ENCODE measurements around the gene TAOK3.

Gene TAOK3

DNA sequence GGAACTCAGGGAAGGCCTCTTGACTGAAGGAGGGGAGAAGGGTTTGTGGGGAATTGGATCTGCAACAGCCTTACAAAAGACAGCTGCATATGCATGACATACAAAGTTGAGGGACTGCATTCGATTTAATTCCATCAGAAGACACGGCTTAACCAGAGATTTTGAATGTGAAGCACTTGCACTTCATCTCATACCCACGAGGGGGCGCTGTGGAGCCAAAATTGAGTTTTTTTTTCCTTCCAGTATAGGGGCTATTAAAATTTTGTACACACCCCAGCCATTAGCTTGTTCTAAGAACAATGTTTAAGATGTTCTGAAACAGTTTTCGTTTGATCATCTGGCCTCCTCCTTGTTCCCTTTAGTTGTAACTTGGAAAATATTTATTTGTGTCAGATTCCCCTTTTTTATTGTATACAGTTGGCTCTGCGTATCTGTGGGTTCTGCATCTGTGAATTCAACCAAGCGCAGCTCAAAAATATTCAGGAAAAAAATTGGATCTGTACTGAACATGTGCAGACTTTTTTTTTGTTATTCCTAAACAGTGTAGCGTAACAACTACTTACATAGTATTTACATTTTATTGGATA is 5.3 kb upstream of the TAOK3 start:
- FAIRE-seq, result peak; percentile 66
- DNase-seq (ENCODE audit: insufficient read length, low spot score), result peak; percentile 57
- TF ChIP-seq POLR2A (IDR thresholded peaks at IDR 0.05; ENCODE audit: low read depth, low read length), result no peak

DNA sequence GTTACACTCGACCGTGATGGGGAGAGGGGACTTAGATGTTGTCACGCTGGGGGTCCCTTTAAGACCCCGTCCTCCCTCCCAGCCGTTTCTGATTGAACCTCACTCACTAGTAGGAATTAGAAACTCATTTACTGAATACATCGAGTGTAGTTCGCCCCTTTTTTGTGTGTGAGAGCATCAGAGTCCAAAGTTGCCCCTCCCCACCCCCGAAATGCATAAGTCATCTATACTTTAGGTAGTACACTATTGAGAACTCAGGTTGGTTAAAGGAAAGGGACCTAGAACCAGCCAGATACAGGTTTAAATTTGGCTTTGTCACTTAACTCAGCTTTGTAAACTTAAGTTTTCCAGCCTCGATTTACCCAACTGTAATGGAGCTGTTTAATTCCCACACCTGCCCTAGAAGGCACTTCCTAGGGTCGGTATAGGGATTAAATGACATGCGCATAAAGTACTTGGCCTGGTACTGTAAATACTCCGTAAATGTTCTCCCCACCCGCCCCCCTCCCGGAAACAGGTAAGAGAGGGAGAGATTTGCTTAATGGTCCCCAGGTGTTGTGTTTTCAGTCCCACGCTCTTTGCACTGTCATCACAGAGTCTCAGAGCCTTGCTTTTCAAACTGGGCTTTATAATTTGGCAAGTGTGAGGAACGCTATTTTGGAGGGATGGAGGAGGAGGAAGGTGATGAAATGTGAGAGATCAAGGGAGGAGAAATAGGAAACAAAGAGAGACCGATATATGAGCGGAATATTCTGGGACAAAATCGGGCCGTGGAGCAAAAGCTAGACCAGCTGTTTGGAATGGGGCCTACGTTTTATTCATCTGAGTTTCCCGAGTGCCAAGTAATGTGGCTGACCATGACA is 4.5 kb upstream of the TAOK3 start:
- FAIRE-seq, result no peak
- TF ChIP-seq POLR2A (IDR thresholded peaks at IDR 0.05; ENCODE audit: low read depth, low read length), result no peak
- no peak for DNase-seq (ENCODE audit: insufficient read length, low spot score)

DNA sequence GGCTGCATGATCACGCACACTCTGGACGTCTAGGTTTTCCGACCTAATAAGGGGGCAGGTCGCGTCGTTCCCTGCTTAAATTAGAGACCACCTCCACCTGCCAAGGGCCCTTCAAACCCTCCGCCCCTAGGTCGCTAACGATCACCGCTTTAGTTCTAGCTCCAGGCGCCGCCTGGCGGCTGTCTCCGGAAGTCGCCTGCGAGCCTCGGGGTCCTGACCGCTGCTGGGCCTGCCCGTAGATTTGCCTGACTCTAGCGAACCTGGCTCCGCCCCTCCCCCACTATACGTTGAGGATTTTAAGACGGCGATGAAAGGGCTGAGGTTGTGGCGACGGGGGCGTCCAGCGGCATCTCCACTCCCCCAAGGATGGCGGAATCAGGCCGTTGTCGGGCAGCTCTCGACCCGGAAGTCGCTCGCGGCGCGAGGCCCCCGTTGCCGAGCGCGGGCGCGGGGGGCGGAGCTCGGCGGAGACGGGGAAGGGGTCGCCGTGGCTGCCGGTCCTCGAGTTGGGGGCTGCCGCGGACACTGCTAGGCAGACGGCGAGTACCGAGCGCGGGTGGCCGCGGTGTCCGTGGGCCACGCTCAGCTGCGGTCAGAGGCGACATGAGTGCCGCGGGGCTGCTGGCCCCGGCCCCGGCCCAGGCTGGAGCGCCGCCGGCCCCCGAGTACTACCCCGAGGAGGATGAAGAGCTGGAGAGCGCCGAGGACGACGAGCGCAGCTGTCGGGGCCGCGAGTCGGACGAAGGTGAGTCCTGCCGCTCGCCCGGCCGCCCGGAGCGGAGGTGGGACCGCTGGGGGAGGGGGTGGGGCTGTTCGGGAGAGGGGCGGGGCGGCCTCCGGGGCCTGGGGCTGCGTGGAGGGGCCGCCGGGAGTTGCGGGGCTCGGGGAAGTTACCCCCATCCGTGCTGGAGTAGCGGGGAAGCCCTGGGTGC is 3.6 kb upstream of the TAOK3 start, which contains the start of gene SUDS3:
TSS of gene SUDS3 (plus strand) at position 467 of the 932 bp plus-strand sequence. CDS start at position 604, 137 bp downstream.
- DNase-seq (ENCODE audit: insufficient read length, low spot score) (peak; percentile 70), FAIRE-seq (peak; percentile 75)
- TF ChIP-seq POLR2A (IDR thresholded peaks at IDR 0.05; ENCODE audit: low read depth, low read length), result no peak

DNA sequence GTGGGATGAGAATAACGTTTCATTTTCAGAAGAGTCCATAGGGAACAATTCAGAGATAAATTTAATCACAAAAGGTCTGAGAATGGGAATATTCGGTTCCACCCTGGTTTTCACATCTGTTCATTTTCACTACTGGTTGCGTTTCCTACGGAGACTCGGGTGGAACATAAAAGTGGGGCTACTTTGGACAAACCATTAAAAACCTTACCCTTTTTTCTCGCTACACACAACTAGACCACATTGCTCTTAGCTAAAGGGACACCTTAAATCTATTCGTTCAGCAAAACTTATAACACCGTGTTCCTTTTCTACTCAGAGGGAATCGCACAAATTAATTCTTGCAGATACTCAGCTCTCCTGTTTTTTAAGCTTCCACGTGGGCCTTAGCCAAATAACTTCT is 2.6 kb upstream of the TAOK3 start:
- FAIRE-seq (no peak), DNase-seq (ENCODE audit: insufficient read length, low spot score) (no peak)
- no peak for TF ChIP-seq POLR2A (IDR thresholded peaks at IDR 0.05; ENCODE audit: low read depth, low read length)

DNA sequence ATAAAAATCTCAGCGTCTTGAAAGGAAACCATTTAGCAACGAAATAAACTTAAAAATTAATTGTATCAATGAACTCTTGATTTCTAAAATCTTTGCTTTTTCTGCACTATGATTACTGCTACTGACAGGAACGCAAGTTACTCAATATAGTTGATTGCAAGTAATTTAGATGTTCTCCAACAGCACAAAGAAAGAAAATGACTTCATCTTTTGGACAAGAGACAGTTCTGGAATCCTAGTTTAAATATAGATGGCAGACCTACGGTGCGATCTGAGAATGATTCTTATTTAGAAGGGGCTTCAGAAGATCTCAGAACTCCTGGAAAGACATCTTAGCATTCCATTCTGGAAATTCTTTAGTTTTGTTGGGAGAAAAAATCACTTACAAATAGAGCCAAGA is 2.2 kb upstream of the TAOK3 start:
- TF ChIP-seq POLR2A (IDR thresholded peaks at IDR 0.05; ENCODE audit: low read depth, low read length), result no peak
- no peak for DNase-seq (ENCODE audit: insufficient read length, low spot score)
- no peak for FAIRE-seq

DNA sequence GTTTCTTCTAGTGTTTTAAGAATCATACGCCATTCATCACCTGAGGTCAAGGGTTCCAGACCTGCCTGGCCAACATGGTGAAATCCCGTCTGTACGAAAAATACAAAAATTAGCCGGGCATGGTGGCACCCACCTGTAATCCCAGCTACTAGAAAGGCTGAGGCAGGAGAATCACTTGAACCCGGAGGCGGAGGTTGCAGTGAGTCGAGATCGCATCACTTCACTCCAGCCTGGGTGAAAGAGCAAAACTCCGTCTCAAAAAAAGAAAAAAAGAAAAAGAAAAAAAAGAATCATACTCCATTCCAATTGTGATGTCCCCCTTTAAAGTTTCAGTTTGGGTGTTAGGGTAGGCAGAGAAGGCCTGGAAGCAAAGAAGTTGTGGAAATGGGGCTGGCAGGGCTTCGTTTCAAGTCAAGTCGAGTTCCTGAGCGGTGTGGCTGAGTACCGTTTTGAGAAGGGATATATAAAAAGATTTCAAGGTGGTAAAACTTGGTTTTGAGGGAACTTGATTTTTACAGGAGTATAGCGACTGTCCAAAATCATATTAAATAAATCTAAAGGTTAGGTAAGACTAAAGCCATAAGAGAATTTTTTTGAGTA is 1.5 kb upstream of the TAOK3 start:
- FAIRE-seq, result no peak
- no peak for DNase-seq (ENCODE audit: insufficient read length, low spot score)
- TF ChIP-seq POLR2A (IDR thresholded peaks at IDR 0.05; ENCODE audit: low read depth, low read length), result no peak

DNA sequence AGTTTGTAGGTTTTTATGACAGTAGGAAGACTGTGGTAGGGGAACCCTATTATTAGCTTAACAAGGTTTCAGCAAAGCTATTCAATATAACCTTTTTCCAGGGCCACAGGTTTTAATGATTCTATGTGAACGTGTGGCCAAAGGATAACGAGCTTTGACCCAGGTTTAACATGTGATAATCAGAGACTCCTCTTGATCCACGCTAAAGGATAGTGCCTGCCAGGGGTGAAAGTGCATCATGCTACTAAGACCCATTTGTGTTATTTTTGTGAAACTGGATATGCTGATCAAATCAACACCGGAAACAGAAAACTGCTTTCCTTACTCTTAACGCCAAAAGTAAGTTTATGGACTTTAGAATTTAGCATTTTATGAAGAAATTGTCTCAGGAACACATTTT is 909 bp upstream of the TAOK3 start:
- TF ChIP-seq POLR2A (IDR thresholded peaks at IDR 0.05; ENCODE audit: low read depth, low read length), result no peak
- FAIRE-seq (no peak), DNase-seq (ENCODE audit: insufficient read length, low spot score) (no peak)

DNA sequence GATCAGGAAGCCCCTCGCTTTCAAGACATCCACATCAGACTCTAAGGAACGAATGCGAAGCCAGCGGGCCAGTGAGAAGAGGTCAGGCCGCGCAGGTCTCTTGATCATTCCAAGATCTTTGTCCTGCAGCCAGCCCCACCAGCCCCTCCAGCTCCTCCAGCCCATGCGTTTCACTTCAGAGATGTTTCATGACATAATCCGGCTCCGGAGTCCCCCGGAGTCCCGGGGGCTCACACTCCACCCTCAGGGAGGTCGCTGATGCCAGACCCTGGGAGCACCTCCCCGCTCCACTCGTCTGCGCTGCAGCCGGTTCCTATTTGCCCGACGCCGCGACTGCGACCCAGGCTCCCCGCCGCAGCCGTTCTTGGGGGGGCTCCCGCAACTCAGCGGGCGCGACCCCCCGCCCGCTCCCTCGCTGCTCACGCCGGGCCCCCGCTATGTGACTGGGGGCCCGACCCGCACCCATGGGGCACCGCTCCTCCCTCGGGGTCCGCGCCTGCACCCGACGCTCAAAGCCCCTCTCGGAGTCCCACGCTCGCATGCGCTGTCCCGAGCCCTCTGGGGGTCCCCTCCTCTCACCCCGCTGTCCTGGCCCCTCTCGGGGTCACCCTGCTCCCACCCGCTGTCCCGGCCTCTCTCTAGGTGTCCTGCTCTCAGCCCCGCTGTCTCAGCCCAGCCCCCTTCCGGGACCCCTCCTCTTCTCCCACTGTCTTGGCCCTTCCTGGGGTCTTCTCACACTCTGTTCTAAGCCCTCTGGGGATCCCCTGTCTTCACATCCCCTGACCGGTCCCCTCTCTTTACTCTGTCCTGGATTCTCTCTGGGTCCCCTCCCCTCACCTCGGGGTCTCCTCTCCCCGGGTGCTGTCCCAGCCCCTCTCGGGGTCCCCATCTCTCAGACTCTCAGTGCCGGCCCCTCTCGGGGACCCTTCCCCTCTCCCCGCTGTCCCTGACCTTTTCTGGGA is 1.1 kb downstream of the TAOK3 start:
- FAIRE-seq, result peak; percentile 61
- TF ChIP-seq POLR2A (IDR thresholded peaks at IDR 0.05; ENCODE audit: low read depth, low read length), result no peak
- DNase-seq (ENCODE audit: insufficient read length, low spot score), result no peak

DNA sequence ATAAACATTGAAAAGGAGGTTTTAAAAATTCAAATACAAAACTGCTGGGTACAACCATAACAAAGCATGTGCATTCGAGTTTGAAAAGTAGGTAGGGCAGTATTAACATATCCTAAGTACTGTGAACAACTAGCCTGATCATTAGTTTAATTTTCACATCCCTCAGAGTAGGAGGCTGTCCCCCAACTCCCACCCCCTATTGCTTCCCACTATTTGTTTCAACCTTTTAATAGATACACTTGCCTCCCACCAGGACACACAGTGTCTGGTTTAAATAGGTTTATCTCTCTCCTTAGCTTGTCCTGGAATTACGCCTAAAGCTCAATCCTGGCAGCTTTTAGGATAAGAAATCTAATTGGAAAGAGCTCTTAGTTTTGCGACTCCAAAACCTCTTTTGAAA is 2.1 kb downstream of the TAOK3 start:
- DNase-seq (ENCODE audit: insufficient read length, low spot score), result no peak
- FAIRE-seq, result no peak
- no peak for TF ChIP-seq POLR2A (IDR thresholded peaks at IDR 0.05; ENCODE audit: low read depth, low read length)

DNA sequence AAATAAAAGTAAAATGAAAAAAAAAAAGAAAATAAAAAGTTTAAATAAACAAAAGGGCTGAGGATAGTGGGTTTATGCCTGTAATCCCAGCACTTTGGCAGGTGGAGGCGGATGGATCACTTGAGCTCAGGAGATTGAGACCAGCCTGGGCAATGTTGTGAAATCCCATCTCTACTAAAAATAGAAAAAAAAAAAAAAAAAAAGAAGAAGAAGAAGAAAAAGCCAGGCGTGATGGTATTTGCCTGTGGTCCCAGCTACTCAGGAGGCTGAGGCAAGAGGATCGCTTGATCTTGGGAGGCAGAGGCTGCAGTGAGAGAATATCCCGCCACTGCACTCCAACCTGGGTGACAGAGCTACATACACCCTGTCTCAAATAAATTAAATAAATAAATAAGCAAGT is 3.9 kb downstream of the TAOK3 start:
- no peak for TF ChIP-seq POLR2A (IDR thresholded peaks at IDR 0.05; ENCODE audit: low read depth, low read length)
- no peak for DNase-seq (ENCODE audit: insufficient read length, low spot score)
- FAIRE-seq, result no peak

DNA sequence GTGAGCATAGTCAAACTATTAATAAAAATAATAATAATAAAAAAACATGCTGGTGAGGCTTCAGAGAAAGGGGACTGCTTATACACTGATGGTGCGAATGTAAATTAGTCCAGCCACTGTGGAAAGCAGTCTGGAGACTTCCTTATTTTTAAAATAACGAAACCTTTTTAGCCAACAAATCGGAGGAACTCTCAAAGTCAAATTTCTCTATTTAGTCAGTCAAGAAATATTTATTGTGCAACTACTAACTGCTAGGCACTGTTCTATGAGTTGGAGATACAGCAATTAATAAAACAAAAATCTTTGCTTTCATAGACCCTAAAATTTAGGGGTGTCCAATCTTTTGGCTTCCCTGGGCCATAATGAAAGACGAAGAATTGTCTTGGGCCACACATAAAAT is 10.8 kb downstream of the TAOK3 start:
- DNase-seq (ENCODE audit: insufficient read length, low spot score) (no peak), FAIRE-seq (no peak)
- no peak for TF ChIP-seq POLR2A (IDR thresholded peaks at IDR 0.05; ENCODE audit: low read depth, low read length)

DNA sequence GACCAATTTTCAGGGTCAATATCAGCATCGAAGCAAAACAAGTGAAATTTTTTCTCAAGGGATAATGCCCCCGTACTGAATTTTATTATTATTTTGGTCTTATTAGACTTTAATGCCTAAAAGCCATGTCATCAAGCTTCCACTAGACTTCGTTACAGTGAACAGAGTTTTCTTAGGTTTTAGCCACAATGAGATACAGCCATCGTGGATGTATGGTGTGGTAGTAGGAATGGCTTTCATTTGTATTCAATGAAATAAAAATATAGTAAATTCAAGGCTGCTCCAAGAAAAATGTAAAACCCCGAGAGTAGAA is 11.7 kb downstream of the TAOK3 start:
- FAIRE-seq, result no peak
- TF ChIP-seq POLR2A (IDR thresholded peaks at IDR 0.05; ENCODE audit: low read depth, low read length), result no peak
- DNase-seq (ENCODE audit: insufficient read length, low spot score), result no peak

DNA sequence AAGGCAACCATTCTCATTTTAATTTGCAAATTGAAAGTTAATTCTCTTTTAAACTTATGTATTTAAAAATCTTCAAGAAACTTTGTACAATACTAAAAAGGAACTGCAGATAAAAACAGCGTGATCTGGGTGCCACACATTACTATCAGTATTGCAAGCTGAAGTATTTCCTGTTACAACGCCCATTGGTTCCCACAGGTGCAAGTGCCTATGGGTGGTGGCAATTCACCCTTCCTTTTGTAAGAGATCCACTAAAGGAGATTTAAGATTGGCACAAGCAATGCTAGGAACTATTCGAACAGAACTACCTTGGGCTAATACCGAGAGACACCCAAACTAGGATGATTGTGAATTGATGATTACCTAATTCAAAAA is 13.2 kb downstream of the TAOK3 start:
- FAIRE-seq, result peak; percentile 74
- no peak for DNase-seq (ENCODE audit: insufficient read length, low spot score)
- no peak for TF ChIP-seq POLR2A (IDR thresholded peaks at IDR 0.05; ENCODE audit: low read depth, low read length)
